Islet precursor cell (in vitro differentiated cells): ENCODE measurements around the gene C2CD2.
A peak's percentile ranks its signal among the peaks of the same experiment; 100 is the strongest.
"Not testable (repeated sequence)": the region's sequence is repeated elsewhere in the genome, so short reads cannot be mapped to it uniquely, and the experiment has no call there.

Experiments
- DNase-seq: peaks from one replicate; pipeline ENCODE4 v3.0.0-alpha.2; 2018

Gene C2CD2

DNA sequence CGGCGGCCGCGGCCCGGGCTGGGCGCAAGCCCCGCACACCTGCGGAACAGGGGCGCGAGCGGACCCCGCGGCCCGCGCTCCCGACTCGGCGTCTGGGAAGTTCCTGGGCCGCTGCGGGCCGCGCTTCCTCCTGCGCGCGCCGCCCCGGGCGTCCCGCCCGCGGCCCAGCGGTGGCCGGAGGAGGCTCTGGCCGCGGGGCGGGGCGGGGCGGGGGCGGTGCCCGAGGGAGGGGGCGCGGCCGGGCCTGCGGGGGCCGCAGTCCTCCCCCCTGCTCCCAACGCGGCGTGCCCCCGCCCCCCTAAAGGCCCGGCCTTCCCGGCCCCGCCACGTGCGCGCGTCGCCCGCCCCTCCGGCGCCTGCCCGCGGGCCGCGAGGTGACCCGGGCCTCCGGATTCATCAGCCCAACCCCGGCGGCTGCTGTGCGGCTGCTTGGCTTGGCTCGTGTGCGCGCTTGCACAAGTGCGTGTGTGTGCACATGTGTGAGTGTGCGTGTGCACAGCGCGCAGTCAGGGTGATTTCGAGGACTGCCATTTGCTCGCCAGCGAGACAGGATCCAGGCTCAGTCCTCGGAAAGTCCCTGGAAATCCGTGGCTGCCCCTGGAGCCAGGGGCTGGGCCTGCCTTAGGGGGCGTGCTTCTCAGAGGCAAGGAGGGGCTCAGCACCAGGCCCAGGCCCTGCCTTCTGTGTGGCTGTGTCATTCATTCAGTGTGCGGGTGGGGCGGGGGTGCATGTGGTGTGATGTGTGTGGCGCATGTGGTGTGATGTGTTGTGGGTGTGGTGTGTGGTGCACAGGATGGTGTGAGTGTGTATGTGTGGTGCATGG, at the start of gene C2CD2:
C2CD2 (minus strand) TSS at position 188 of the 823 bp plus-strand sequence. CDS start 370 bp downstream, outside the sequence.
- peak; percentile 83 for DNase-seq

GRCh38 chr21:42003051-42003461, 49.2 kb upstream of the C2CD2 start:
- no peak for DNase-seq

DNA sequence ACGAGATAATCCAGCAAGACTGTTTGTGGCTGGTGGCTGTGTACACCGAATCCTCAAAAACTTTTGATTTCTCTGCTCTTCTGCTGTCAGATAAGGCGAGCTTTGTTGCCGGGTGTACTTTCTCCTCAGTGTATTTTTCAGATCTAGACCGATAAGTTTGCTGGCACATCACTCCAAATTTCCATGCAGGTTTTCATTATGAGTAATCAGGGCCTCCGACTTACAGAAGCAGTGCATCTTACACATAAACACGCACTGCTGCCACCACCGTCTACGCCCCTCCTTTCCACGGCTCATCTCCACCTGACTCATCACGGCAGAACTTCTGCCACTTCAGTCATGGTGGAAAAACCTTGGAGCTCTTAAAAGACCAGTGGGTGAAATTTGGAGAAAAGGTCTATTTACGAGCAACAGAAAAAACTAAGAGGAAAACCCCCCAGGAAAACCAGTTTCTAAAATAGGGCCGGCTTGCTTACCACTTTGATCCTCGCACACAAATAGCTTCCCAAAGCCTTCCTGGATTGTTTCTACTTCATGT, 48.7 kb upstream of the C2CD2 start:
- DNase-seq, result no peak

DNA sequence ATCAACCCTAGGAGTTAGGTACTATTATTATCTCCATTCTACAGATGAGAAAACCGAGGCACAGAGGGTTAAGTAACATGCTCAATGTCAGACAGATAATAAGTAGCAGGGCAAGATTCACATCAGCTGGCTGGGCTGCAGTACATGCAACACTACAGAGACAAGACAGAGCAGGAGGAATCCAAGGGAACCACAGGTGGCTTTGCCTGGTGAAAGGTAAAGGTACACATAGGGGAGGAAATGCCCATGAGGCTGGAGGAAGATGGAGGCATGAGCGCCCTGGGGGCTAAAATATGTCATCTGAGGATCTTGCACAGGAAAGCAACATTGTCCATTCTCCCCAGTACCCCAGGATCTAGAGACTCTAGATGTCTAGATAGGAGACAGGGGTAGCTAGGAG, 48.0 kb upstream of the C2CD2 start:
- DNase-seq, result no peak

DNA sequence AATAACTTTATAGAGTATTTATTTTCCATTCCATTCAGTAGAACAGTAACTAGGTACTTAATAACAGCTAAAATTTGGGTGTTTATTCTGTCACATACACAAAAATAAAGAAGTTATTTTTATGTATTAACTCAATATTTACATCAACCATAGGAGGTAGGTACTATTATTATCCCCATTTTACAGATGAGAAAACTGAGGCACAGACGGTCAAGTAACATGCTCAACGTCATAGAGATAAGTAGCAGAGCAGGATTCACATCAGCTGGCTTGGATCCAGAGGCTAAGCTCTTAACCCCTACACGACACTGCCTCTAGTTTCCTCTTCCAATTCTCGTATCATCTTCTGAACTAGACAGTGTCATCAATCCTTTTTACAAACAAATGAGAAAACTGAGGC, 47.1 kb upstream of the C2CD2 start:
- no peak for DNase-seq

DNA sequence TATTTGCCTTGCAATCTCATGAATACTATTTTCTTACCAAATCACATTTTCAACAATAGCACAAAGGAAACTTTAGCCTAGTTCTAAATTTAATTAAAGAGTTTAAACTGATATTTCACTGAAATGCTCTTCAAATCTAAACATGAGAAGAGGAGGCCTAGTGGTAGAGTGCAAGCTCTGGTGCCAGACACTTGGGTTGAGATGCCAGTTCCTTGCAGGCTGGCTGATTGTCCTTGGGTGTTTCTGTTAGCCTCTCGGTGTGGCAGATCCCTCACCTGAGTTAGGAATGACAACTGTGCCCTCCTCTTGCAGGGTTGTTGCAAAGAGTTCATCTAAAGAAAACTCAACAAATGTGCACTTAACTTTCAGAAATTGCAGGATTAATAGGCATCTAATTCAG, 43.8 kb upstream of the C2CD2 start:
- no peak for DNase-seq

DNA sequence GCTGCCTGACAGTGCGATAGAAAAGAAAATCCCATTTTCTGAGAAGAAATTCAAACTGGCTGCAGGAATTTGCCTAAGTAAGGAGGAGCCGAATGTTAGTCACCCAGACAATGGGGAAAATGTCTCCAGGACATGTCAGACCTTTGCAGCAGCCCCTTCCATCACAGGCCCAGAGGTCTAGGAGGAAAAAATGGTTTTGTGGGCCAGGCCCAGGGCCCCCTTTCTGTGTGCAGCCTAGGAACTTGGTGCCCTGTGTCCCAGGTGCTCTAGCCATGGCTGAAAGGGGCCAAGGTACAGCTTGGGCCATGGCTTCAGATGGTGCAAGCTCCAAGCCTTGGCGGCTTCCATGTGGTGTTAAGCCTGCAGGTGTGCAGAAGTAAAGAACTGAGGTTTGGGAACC, 41.8 kb upstream of the C2CD2 start:
- no peak for DNase-seq

DNA sequence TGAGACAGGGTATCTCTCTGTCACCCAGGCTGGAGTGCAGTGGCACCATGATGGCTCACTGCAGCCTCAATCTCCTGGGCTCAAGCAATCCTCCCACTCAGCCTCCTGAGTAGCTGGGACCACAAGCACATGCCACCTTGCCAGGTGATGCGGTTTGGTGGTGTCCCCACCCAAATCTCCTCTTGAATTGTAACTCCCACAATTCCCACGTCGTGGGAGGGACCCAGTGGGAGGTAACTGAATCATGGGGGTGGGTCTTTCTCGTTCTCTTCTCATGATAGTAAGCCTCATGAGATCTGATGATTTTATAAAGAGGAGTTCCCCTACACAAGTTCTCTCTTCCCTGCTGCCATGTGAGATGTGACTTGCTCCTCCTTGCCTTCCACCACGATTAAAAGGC, 40.8 kb upstream of the C2CD2 start:
- not testable (repeated sequence) for DNase-seq

DNA sequence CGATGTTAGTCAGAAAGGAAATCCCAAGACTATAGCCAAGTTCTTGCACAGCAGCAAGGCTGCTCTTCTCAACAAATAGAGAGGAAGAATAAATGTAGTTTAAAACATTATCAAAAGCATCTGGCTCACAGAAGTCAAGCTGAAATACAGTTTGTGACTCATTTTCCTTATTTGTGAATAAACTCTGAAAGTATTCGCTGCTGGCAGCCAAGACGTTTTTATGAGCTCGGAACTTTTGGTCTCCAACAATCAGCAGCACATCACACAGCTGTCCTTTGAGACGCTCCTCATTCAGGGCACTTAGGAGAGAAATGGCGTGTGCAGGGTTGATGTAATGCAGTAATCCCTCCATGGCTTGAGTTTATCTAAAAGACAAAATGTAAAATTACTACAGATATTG, 39.9 kb upstream of the C2CD2 start:
- no peak for DNase-seq

DNA sequence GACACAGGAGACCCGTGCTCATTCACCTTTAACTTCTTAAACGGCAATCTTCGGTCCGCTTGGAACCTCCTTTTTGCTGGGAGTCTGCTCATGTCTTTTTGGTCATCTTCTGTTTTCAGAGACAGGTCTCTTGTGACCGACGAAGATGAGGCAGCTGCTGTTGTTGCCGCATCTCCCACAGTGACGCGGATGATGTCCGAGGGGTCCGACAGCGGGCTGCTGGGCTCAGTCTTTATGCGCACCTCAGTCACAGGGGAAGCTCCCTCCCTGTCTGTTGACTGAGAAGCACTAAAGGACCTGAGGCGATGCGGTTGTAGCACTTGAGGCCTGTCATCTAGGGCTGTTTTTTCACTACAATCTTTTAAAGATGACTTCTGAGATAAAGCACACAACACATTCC, 38.8 kb upstream of the C2CD2 start:
- DNase-seq, result no peak

DNA sequence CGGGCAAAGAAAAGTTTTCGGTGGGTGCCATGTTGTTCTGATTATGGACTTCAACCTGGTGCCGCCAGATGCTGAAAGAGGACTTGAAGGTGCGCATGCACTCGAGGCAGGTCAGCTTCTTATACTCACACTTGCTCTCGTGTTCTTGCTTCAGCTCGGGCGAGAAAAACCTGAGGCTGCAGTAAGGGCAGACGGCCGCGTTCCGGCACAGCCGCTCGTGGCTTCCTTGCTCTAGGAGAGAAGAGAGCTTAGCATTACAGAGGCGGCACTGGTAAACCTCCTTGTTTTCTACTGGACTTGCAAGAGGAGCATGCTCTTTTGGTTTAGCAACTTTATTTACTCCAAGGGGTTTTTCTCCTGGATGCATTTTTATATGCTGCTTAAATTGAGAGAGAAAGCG, 37.8 kb upstream of the C2CD2 start:
- no peak for DNase-seq

- DNase-seq, result no peak
Measured at GRCh38 chr21:41989698-41990097, 35.9 kb upstream of the C2CD2 start.

DNA sequence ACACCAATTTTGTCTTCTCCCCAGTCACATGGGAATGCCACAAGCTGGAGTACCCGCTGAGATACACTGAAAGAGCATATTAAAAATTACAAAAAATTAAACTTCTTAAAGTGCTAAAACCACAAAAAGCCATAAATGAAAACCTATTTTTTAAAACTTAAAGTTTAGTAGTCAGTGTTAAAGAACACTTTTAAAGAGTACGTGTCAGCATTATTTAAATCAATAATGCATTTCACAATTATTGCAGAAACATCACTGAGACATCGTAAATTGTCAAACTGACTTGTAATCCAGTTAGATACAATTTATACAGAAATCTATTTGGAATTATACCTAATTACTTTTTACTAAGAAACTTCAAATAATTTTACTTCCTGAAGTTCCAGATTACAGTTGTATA, 33.5 kb upstream of the C2CD2 start:
- DNase-seq, result no peak

DNA sequence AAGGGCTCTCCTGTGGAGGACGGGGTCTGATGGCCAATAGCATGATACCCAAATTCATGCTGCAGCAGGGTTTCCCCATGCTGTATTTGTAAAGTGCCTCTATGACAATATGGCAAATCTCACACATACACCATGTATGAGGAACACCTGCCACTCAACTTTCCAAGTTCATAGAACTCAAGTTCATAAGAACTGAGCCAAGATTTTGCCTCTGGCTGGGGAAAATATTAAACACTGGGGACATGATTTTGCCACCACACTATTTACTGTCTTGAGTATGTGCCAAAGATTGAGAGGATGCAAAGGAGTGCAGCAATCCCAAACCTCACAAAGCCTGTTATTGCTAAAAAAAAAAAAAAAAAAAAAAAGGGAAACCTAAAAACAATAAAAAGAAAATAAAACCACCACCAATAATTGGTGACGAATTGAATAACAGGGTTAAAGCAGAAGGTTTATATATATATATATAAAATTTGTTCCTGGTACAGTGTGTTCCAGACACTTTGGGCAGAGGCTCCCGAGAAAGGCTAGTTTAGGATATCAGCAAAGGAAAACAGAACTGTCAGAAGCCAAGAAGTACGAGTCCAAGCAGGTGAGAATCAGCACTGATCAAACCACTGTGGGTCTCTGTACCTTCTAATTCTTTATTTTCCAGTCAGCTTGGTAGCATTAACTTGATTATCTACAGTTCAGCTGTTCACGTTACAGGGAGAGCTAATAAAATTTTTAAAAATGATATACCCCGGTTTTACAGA, 32.0 kb upstream of the C2CD2 start:
- no peak for DNase-seq

DNA sequence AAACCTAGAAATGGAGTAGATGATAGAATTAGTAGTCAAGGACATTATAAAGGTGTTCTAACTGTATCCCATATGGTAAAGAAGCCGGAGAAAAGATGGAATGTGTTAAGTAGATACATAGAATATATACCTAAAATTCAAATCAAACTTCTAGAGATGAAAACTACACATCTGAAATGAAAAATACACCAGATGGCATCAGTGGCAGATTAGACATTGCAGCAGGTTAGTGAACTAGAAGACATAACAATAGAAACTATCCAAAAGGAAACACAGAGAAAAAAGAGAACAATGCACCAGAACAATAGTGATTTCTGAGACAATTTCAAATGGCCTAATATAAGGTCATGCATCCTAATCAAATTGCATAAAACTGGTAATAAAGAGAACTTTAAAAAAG, 29.4 kb upstream of the C2CD2 start:
- no peak for DNase-seq

DNA sequence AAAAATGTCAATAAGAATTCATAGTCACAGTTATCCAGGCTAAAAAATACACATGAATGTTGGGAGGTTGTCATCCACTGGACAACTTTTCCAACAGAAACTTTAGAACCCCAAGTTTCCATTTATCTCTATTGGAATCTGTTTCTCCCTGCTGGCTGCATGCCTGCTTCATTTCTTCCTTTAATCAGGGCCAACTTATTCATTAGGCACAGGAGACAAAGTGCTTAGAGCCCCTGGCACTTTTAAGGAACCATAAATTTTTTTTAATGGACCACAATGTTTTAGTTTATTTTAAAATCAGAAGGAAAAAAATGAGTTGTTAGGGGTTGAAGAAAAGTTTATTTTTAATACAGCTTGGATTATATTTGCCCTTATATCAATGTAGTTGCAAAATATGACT, 26.7 kb upstream of the C2CD2 start:
- no peak for DNase-seq

GRCh38 chr21:41979751-41980369, 26.0 kb upstream of the C2CD2 start:
- DNase-seq, result no peak

DNA sequence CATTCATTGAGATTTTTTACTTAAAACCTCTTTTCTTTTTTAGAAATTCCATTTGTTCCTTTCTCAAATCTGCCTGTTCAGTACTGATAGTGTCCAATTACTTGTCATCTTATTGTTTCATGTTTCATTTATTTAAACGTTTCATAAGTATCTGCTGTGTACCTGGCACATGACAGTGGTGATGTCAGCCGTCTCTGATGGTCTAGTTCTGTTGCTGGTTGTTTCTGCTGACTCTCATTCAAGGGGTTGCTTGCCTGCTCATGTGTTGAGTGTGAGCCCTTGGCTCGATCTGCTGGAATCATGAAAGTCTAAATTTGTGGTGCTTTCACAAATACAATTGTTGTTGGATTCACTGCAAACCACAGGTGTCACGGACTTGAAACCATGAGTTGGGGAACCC, 25.5 kb upstream of the C2CD2 start:
- DNase-seq, result no peak

- DNase-seq, result no peak
Measured at GRCh38 chr21:41977034-41977950, 23.5 kb upstream of the C2CD2 start.

DNA sequence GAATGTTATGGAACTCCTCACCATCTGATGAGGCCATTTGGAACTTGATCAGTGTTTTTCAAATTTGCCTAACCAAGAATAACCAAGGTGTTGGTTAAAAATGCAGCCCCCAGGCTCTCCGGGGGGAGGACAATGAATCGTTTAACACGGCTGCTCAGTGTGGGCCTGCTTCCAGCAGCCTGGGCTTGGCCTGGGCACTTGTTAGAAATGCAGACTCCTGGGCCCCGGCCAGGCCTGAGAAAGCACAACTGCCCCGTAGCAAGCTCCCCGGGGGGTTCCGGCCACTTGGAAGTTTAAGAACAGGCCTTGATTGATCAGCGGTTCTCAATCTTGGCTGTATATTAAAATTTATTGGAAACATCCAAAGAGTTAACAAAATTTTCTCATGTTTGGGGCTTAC, 22.8 kb upstream of the C2CD2 start:
- DNase-seq, result peak; percentile 28

DNA sequence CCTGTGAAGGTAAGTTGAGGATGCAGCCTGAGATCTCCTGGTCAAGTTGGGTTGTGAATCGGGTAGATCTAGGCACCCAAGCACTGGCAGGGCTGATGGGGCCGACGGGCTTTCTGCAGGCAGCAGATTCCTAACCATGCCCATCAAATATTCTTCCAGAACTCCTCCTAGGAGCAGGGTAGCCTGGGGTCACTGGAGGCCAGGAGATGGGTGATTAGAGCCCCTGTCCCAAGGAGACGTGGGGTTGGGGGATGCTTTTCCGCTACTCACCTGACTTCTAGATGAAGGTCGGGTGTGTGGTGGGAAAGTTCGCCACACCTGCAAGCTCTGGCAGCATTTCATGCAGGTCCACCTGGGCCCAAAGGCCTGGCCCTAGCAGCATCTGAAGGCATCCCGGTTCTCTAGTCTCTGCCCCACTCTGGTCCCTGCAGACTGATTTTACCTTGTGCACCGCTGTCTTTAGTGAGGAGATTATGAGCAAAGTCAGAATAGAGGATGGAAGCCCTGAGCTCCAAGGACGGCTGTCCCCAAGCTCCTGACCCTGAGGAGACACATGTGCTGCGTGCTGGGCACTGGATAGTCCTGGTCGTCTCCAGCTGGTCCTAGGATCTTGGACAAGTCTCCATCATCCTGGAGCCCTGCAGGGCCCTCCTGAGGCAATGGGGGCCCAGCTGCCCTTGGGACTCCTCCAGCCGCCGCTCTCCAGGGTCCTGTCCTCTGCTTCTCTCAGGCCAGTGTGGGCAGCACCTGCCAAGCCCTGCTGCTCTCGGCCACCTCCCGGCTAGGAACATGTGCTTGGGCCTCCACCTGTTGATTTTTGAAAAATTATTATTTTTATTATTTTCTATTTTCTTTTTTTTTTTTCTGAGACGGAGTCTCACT, 21.8 kb upstream of the C2CD2 start:
- peak; percentile 64 for DNase-seq

- no peak for DNase-seq
Measured at GRCh38 chr21:41974752-41975053, 20.9 kb upstream of the C2CD2 start.
